ENCODE results near the gene MESD. TPM values are rescaled to one million over a fixed set of nuclear protein-coding genes. Genes with fewer than 3 reads are reported as not detected.
A peak's percentile ranks its signal among the peaks of the same experiment; 100 is the strongest.

The MESD gene
- total RNA-seq, 1 donor from 2014 or later: 23.8 TPM

DNA sequence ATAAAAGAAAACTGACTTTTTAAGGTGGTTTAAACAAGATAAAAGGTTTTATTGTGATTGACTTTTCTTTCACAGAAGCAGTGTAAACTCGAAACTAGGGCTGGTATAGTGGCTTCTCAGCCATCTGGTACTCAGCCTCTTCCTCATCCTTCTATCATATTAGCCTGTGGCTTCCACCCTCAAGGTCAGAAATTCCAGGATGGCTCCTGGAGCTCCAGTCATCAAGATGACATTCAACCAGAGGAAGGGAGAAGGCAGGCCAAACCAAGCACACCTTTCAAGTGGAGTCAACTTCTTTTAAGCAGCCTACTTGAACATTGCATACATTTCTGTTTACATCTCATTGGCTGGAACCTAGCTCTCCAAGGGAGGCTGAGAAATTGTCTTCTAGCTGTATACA, 1.3 kb upstream of the MESD start:
- Mint-ChIP-seq H3K4me3 (ENCODE audit: unreplicated experiment) (no peak overlapping the region), H3K27ac (ENCODE audit: unreplicated experiment) (no peak overlapping the region)

DNA sequence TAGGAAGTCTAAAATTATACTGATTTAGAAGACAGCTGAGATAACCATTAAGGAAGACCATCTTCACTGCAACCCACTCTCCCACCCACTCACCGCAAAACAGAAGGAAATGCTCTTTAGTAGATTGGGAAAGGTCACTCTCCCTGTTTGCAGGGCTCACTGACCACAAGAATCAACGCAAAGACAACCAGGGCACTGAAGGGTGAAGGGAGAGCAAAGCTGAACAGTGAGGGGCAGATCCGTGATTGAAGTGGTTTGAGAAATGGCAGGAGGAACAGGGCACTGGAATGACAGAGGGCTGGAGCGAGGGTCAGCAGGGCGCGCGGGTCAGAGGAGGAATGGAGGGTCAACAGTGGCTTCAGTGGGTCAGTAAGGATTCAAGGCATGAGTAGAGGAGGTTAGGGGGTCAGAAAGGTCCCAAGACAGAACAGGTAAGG, 520 bp downstream of the MESD start:
- Mint-ChIP-seq H3K36me3 (ENCODE audit: low read depth) (no peaks in the 10 kb centered on the region), H3K9me3 (ENCODE audit: low read depth) (no peaks in the 10 kb centered on the region), H3K4me1 (ENCODE audit: low read depth) (peaks cover 53% of the 10 kb centered on the region), H3K4me3 (ENCODE audit: unreplicated experiment) (peak overlapping the region; percentile 93), H3K27ac (ENCODE audit: unreplicated experiment) (peak overlapping the region; percentile 91), H3K27me3 (ENCODE audit: low read depth) (no peaks in the 10 kb centered on the region)
- DNase-seq (ENCODE audit: low spot score): no peak
- TF ChIP-seq, protein P1, sequence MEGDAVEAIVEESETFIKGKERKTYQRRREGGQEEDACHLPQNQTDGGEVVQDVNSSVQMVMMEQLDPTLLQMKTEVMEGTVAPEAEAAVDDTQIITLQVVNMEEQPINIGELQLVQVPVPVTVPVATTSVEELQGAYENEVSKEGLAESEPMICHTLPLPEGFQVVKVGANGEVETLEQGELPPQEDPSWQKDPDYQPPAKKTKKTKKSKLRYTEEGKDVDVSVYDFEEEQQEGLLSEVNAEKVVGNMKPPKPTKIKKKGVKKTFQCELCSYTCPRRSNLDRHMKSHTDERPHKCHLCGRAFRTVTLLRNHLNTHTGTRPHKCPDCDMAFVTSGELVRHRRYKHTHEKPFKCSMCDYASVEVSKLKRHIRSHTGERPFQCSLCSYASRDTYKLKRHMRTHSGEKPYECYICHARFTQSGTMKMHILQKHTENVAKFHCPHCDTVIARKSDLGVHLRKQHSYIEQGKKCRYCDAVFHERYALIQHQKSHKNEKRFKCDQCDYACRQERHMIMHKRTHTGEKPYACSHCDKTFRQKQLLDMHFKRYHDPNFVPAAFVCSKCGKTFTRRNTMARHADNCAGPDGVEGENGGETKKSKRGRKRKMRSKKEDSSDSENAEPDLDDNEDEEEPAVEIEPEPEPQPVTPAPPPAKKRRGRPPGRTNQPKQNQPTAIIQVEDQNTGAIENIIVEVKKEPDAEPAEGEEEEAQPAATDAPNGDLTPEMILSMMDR (IDR thresholded peaks at IDR 0.05): no peak

More for the DNA sequence above, 1.3 kb upstream of the MESD start:
- Mint-ChIP-seq H3K4me1 (ENCODE audit: low read depth) (peaks cover 41% of the 10 kb centered on the region), H3K27me3 (ENCODE audit: low read depth) (no peaks in the 10 kb centered on the region), H3K36me3 (ENCODE audit: low read depth) (no peaks in the 10 kb centered on the region), H3K9me3 (ENCODE audit: low read depth) (no peaks in the 10 kb centered on the region)
- no peak for DNase-seq (ENCODE audit: low spot score)
- TF ChIP-seq, protein P1 (IDR thresholded peaks at IDR 0.05): no peak

DNA sequence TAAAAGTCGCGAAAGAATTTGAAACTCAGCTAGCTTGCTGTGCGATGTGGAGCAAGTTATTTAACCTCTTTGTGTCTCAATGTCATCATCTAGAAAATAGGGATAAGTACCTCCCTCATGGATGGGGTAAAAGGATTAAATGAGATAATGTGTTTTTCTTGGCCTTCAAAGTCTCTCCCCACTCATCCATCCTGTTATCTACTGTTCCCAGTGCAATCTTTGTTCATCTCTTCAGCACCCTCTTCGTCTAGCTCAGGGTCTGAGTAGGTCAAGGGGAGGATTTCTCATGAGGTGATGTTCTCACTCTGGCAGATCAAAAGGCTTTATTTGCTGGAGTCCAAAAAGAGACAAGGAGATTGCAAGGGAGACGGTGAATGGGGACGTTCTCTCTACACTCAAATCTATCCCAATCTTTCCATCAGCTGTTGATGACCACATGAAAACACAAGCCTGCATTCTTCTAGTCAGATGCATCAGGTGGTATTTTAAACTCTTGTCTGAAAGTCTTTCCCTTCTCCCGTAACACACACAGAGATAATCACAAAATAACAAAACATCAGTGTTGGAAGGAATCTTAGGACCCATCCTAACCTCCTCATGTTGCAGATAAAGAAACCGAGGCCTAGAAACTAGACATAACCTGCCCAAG, 1.3 kb downstream of the MESD start:
- H3K4me3 Mint-ChIP-seq (ENCODE audit: unreplicated experiment): peak overlapping the region; percentile 93
- H3K9me3 Mint-ChIP-seq (ENCODE audit: low read depth): no peaks in the 10 kb centered on the region
- no peaks in the 10 kb centered on the region for H3K27me3 Mint-ChIP-seq (ENCODE audit: low read depth)
- no peak for DNase-seq (ENCODE audit: low spot score)
- peaks cover 56% of the 10 kb centered on the region for H3K4me1 Mint-ChIP-seq (ENCODE audit: low read depth)
- TF ChIP-seq, protein P1 (IDR thresholded peaks at IDR 0.05): no peak
- peaks cover 1% of the 10 kb centered on the region for H3K36me3 Mint-ChIP-seq (ENCODE audit: low read depth)
- peak overlapping the region; percentile 6 for H3K27ac Mint-ChIP-seq (ENCODE audit: unreplicated experiment)

DNA sequence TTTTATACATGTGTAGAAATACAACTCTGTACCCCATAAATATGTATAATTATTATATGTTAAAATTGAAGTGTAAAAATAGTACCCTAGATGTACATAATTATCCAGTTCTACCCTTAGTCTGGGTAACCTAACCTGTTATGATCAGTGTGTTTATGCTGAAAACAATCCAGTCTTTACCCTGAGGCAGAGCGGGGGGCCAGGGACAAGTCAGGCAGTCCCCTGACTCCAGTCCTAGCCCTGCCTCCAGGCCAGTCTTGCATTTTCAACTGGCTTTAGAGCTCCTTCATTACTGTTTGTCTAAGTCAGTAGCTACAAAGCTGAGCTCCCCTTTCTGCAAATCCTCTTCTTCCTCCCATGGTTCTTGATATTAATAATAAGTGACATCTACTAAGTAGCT, 3.1 kb downstream of the MESD start:
- Mint-ChIP-seq H3K9me3 (ENCODE audit: low read depth) (no peaks in the 10 kb centered on the region), H3K27me3 (ENCODE audit: low read depth) (no peaks in the 10 kb centered on the region), H3K4me3 (ENCODE audit: unreplicated experiment) (no peak overlapping the region), H3K4me1 (ENCODE audit: low read depth) (peaks cover 56% of the 10 kb centered on the region), H3K36me3 (ENCODE audit: low read depth) (peaks cover 6% of the 10 kb centered on the region), H3K27ac (ENCODE audit: unreplicated experiment) (no peak overlapping the region)
- DNase-seq (ENCODE audit: low spot score): no peak
- TF ChIP-seq, protein P1 (IDR thresholded peaks at IDR 0.05): no peak

DNA sequence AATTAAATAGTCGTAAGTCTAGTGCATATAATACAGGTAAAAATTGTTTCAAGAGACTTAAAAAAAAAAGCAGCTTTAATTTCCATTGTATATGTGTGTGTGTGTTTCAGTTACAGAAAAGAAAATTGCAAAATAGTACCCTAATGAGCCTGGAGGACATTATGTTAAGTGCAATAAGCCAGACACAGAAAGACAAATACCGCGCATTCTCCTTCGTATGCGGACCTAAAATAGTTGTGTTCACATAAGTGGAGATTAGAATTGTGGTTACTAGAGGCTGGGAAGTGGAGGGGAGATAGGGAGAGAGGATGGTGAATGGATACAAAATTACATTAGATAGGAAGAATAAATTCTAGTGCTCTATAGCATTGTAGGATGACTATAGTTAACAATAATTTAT, 3.6 kb downstream of the MESD start:
- no peak for DNase-seq (ENCODE audit: low spot score)
- H3K4me3 Mint-ChIP-seq (ENCODE audit: unreplicated experiment): no peak overlapping the region
- peaks cover 6% of the 10 kb centered on the region for H3K36me3 Mint-ChIP-seq (ENCODE audit: low read depth)
- no peak overlapping the region for H3K27ac Mint-ChIP-seq (ENCODE audit: unreplicated experiment)
- no peaks in the 10 kb centered on the region for H3K27me3 Mint-ChIP-seq (ENCODE audit: low read depth)
- H3K9me3 Mint-ChIP-seq (ENCODE audit: low read depth): no peaks in the 10 kb centered on the region
- H3K4me1 Mint-ChIP-seq (ENCODE audit: low read depth): peaks cover 51% of the 10 kb centered on the region
- TF ChIP-seq, protein P1 (IDR thresholded peaks at IDR 0.05): no peak
